PFSK-1 (cell line): ENCODE data around the gene WDR20. TPM values are rescaled to one million over a fixed set of nuclear protein-coding genes. Genes with fewer than 3 reads are reported as not detected.
A peak's percentile ranks its signal among the peaks of the same experiment; 100 is the strongest.

Experiments used
- FOXP2 ChIP-seq: optimal IDR thresholded peaks from 2 replicates; pipeline ENCODE3; 2011; ENCODE audit warnings: borderline replicate concordance, control low read depth, inconsistent platforms; ENCODE audit not compliant: insufficient read depth; ENCODE audit errors: extremely low read length, extremely low read depth
- POLR2AphosphoS5 ChIP-seq: IDR thresholded peaks from 2 replicates; pipeline ENCODE4 v1.6.1; 2012; ENCODE audit warnings: low read depth, mild to moderate bottlenecking, control low read depth, low read length, moderate library complexity
- SIN3A ChIP-seq: IDR thresholded peaks from 2 replicates; pipeline ENCODE4 v1.6.1; 2012; ENCODE audit warnings: mild to moderate bottlenecking, low read length, moderate library complexity, borderline replicate concordance; ENCODE audit not compliant: insufficient read depth
- TAF1 ChIP-seq: IDR thresholded peaks from 2 replicates; pipeline ENCODE4 v1.6.1; 2012; ENCODE audit warnings: low read length, control low read depth, borderline replicate concordance; ENCODE audit not compliant: insufficient read depth
- polyA plus RNA-seq: library from polyadenylated mRNA; unstranded; fragments of >200 nt; gene quantifications from one replicate; pipeline ENCODE4 v1.2.1, GENCODE V29; 2012; ENCODE audit warnings: low read depth, missing spikeins; ENCODE audit not compliant: insufficient read length
- TF ChIP-seq, protein P1 (sequence below), 2 experiments: IDR thresholded peaks; 2 replicates each; pipeline versions ENCODE4 v1.6.1 to v1.8.0; 2011 to 2012; ENCODE audit warnings: low read depth in 2 of 2, low read length in 2 of 2, control low read depth in 1 of 2, inconsistent platforms in 1 of 2, mild to moderate bottlenecking in 1 of 2, moderate library complexity in 1 of 2; ENCODE audit not compliant: insufficient read depth in 1 of 2

Gene WDR20, protein sequence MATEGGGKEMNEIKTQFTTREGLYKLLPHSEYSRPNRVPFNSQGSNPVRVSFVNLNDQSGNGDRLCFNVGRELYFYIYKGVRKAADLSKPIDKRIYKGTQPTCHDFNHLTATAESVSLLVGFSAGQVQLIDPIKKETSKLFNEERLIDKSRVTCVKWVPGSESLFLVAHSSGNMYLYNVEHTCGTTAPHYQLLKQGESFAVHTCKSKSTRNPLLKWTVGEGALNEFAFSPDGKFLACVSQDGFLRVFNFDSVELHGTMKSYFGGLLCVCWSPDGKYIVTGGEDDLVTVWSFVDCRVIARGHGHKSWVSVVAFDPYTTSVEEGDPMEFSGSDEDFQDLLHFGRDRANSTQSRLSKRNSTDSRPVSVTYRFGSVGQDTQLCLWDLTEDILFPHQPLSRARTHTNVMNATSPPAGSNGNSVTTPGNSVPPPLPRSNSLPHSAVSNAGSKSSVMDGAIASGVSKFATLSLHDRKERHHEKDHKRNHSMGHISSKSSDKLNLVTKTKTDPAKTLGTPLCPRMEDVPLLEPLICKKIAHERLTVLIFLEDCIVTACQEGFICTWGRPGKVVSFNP
- 7.1 TPM for polyA plus RNA-seq

DNA sequence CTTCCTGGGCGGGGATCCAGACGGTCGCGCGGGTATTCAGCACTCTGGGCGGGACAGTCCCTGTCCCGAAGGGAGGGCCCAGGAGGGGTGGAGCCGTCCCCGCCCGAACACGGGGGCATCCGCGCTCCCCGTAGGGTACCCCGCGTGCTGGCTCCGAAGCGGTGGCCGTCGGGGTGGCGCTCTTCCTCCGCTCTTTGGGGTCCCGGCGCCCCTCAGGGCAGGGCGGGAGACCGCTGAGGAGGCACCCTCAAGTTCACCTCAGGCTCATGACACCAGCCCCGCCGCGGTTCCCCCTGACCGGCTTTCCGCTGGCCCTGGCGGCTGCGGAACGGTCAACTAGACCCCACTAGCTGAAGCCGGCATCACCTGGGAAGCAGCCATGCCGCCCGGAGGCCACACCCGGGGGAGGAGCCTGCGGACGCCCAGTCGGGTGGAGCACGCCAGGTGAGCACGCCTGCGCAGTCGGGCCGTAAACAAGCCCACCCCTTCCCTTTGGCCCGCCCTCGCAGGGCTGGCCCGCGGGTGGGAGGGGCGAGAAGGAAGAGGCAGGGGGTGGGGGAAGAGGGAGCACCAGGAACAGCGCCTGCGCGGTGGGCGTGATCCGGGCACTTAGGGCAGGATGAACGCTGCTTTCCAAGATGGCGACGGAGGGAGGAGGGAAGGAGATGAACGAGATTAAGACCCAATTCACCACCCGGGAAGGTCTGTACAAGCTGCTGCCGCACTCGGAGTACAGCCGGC lies at the start of gene WDR20:
TSS of gene WDR20 (plus strand) at position 612 of the 741 bp plus-strand sequence. CDS start at position 639, 27 bp downstream.
- TF ChIP-seq FOXP2 (peak; percentile 99), TAF1 (peak; percentile 75; the same call in 1 of the 2 replicates), SIN3A (no peak), POLR2AphosphoS5 (0 out of 2 replicates have a peak, but pooled peaks have one; percentile 47)
- TF ChIP-seq, protein P1, sequence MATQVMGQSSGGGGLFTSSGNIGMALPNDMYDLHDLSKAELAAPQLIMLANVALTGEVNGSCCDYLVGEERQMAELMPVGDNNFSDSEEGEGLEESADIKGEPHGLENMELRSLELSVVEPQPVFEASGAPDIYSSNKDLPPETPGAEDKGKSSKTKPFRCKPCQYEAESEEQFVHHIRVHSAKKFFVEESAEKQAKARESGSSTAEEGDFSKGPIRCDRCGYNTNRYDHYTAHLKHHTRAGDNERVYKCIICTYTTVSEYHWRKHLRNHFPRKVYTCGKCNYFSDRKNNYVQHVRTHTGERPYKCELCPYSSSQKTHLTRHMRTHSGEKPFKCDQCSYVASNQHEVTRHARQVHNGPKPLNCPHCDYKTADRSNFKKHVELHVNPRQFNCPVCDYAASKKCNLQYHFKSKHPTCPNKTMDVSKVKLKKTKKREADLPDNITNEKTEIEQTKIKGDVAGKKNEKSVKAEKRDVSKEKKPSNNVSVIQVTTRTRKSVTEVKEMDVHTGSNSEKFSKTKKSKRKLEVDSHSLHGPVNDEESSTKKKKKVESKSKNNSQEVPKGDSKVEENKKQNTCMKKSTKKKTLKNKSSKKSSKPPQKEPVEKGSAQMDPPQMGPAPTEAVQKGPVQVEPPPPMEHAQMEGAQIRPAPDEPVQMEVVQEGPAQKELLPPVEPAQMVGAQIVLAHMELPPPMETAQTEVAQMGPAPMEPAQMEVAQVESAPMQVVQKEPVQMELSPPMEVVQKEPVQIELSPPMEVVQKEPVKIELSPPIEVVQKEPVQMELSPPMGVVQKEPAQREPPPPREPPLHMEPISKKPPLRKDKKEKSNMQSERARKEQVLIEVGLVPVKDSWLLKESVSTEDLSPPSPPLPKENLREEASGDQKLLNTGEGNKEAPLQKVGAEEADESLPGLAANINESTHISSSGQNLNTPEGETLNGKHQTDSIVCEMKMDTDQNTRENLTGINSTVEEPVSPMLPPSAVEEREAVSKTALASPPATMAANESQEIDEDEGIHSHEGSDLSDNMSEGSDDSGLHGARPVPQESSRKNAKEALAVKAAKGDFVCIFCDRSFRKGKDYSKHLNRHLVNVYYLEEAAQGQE (IDR thresholded peaks at IDR 0.05; ENCODE audit: insufficient read depth in 1 of 2, low read depth in 2 of 2, low read length in 2 of 2): 0 out of 4 replicates have a peak, but pooled peaks of 1 of the 2 experiments have one; percentile 38

DNA sequence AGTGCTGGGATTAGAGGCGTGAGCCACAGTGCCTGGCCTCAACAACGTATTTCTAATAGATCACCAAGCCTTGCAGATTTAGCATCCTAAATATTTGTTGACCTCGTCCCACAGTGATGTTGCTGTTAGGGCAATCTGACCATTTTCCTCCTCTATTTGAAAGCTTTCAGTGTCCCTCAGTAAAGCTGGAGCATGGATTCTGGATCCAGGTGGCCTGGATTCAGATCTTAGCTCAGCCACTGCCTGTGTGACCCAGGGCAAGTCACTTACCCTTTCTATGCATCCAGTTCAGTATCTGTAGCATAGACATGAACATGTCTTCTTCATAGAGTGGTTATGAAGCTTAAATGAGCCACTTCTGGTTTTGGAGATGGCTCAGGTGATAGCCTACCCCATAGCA lies 49.0 kb upstream of the WDR20 start:
- no peak for TF ChIP-seq SIN3A
- TF ChIP-seq, protein P1 (IDR thresholded peaks at IDR 0.05; ENCODE audit: insufficient read depth in 1 of 2, low read depth in 2 of 2, low read length in 2 of 2): no peak
- TF ChIP-seq POLR2AphosphoS5: no peak
- no peak for TF ChIP-seq TAF1
- no peak for TF ChIP-seq FOXP2

DNA sequence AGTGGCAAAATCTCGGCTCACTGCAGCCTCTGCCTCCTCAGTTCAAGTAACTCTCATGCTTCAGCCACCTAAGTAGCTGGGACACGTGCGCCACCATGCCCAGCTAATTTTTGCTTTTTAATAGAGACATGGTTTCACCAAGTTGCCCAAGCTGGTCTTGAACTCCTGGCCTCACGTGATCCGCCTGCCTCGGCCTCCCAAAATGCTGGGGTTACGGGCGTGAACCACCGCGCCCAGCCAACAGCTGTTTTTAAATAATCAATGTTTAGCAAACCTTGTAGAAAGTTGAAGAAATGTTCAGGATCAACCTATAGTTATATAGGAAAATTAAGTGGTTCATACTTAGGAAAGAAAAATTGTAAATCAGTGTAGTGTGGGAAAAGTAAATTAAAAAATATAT lies 46.9 kb upstream of the WDR20 start:
- TF ChIP-seq SIN3A: no peak
- no peak for TF ChIP-seq TAF1

DNA sequence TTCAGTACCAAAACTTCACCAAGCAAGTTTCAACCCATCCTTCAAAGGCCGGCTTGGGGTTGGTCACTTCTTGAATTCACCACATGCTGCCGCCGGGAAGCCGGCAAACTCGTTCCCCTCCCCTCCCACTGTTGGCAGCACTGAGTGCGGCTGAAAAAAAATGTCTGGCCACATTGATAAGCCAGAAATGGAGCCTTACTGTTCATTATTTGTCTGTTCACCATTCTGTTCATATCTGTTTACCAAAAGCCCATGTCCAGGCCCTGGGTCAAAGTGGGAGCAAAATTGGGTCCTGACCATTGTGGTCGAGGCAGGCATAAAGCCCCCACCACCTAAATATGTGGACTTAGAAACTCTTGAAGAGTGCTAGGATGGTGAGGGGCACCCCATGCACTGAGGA lies 45.6 kb upstream of the WDR20 start:
- TF ChIP-seq TAF1: no peak
- TF ChIP-seq, protein P1 (IDR thresholded peaks at IDR 0.05; ENCODE audit: insufficient read depth in 1 of 2, low read depth in 2 of 2, low read length in 2 of 2): no peak

DNA sequence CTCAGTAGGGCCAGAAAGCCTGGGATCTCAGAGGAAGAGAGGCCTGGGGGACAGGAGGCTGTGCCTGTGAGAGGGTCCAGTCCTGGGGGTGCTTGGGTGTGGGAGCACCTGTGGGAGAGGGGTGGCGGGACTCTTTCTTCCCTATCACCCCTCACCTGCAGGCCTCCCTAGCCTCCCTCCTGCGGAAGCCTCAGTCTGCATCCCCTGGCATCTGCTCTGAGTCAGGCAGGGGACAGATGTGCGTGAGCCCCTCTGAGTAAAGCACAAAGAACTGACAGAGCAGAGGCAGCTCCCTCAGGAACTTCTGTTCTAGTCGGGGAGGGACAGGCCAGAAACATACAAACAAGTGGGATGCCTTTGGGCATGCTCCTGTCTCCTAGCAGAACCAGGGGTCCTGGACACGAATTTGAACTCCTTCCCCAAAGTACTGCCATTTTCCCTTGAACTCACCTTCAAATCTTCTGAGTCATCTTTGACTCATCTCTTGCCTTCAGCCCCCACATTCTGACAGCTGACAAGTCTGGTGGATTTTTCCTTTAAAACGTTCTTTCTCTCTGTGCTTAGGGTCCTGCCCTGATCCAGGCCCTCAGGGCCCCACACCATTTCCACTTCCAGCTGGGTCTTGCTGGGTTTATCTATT lies 44.3 kb upstream of the WDR20 start:
- TF ChIP-seq TAF1 (no peak), SIN3A (no peak), FOXP2 (no peak), POLR2AphosphoS5 (no peak)
- TF ChIP-seq, protein P1 (IDR thresholded peaks at IDR 0.05; ENCODE audit: insufficient read depth in 1 of 2, low read depth in 2 of 2, low read length in 2 of 2): no peak
